GM12801 (cell line): ENCODE data around the gene ATP2C1.

Experiments
- CTCF ChIP-seq: IDR thresholded peaks from one replicate; pipeline ENCODE4 v1.5.1; 2011; ENCODE audit warnings: control low read depth; ENCODE audit not compliant: insufficient read length; ENCODE audit errors: extremely low read depth

Gene ATP2C1

GRCh38 chr3:130929804-130930203 lies 35.9 kb downstream of the ATP2C1 start:
- no peak for TF ChIP-seq CTCF

GRCh38 chr3:130932979-130933378 lies 39.1 kb downstream of the ATP2C1 start:
- no peak for TF ChIP-seq CTCF

- TF ChIP-seq CTCF = no peak
Measured at GRCh38 chr3:130933801-130934345, 40.0 kb downstream of the ATP2C1 start.

- no peak for TF ChIP-seq CTCF
Measured at GRCh38 chr3:130934442-130935089, 40.7 kb downstream of the ATP2C1 start.

- no peak for TF ChIP-seq CTCF
Measured at GRCh38 chr3:130935761-130936492, 42.0 kb downstream of the ATP2C1 start.

- TF ChIP-seq CTCF = no peak
Measured at GRCh38 chr3:130939753-130940152, 45.9 kb downstream of the ATP2C1 start.

GRCh38 chr3:130941793-130942192 lies 47.9 kb downstream of the ATP2C1 start:
- TF ChIP-seq CTCF = no peak
